Rectal smooth muscle tissue (tissue), 1 donor: ENCODE measurements around the gene ARRB2.

Experiments used
- H3K27ac ChIP-seq: one replicate; pipeline ENCODE4 v1.7.0; 2013; ENCODE audit warnings: low read depth, low read length, inconsistent platforms
- H3K27me3 ChIP-seq: one replicate; pipeline ENCODE4 v1.7.0; 2013; ENCODE audit warnings: low read length; ENCODE audit not compliant: control insufficient read depth, insufficient read depth
- H3K36me3 ChIP-seq: one replicate; pipeline ENCODE4 v1.7.0; 2013; ENCODE audit warnings: low read length; ENCODE audit not compliant: control insufficient read depth, insufficient read depth
- H3K4me1 ChIP-seq: one replicate; pipeline ENCODE4 v1.7.0; 2013; ENCODE audit warnings: low read length; ENCODE audit not compliant: control insufficient read depth, insufficient read depth
- H3K4me3 ChIP-seq: one replicate; pipeline ENCODE4 v1.7.0; 2013; ENCODE audit warnings: low read length
- H3K9ac ChIP-seq: one replicate; pipeline ENCODE4 v1.7.0; 2013; ENCODE audit warnings: low read length

ARRB2 gene

DNA sequence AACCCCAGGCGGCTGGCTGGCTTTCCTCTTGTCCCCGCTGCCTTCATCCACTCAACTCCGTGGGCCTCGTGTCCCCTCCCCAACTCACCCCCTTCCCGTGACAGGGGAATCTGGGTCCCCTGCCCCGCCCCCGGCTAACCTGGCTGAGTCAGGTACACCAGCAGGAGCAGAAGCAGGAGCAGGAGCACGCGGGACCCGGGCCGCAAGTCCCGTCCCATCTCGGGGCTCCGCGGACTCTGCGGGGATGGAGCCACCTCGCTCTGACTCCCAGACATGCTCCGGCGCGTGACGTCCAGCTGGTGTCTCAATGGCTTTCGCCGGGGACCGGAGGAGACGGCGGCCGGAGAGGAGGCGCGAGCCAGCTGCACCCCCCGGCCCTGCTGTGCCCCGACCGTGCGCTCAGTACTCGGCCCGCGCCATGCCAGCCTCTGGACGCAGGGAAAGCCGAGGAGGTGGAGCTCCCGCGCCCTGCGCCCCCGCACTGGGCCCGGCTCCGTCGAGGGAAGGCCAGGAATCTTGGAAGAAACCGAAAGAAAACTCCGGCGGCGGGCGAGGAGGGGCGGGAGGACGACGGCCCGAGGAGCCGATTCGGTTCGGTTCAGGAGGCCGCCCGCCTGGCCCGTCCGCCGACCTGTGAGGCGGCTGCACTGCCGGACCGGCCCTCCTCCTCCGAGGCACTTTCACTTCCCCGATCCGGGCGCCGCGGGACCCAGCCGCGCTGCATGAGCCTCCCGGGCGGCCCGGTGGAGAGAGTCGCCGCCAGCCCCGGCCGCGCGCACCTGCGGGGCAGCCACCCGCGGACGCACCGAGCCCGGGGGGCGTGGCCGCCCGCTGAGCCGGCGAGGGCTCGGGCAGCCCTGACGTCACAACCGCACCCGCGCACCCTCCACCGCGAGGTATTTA is 28.9 kb downstream of the ARRB2 start, which contains the start of the genes CXCL16 and ZMYND15:
Gene CXCL16, minus strand, starts transcription at position 807 of the 903 bp plus-strand sequence. Its CDS starts 589 bp downstream, at position 218.
Gene ZMYND15, plus strand, starts transcription at position 712 of the 903 bp plus-strand sequence. CDS start 716 bp downstream, outside the sequence.
- H3K4me1 ChIP-seq: peaks cover 5% of the 10 kb centered on the region
- H3K9ac ChIP-seq: peak within 1 kb of the TSS; percentile 42
- H3K27me3 ChIP-seq: no peaks in the 10 kb centered on the region
- peaks cover 3% of the 10 kb centered on the region for H3K36me3 ChIP-seq
- H3K27ac ChIP-seq: peak within 1 kb of the TSS; percentile 17
- H3K4me3 ChIP-seq: peak within 1 kb of the TSS; percentile 86

- no peak overlapping the region for H3K9ac ChIP-seq
- H3K27ac ChIP-seq: no peak overlapping the region
- peaks cover 5% of the 10 kb centered on the region for H3K27me3 ChIP-seq
Observed at GRCh38 chr17:4740025-4740351, 29.6 kb downstream of the ARRB2 start.

GRCh38 chr17:4740584-4740983 is 30.2 kb downstream of the ARRB2 start:
- H3K27me3 ChIP-seq: peaks cover 8% of the 10 kb centered on the region
- no peak overlapping the region for H3K9ac ChIP-seq
- peaks cover 5% of the 10 kb centered on the region for H3K4me1 ChIP-seq
- H3K4me3 ChIP-seq: no peak overlapping the region
- no peaks in the 10 kb centered on the region for H3K36me3 ChIP-seq
- H3K27ac ChIP-seq: no peak overlapping the region

More at GRCh38 chr17:4740025-4740351, 29.6 kb downstream of the ARRB2 start:
- no peaks in the 10 kb centered on the region for H3K36me3 ChIP-seq
- peak overlapping the region; percentile 86 for H3K4me3 ChIP-seq
- H3K4me1 ChIP-seq: peaks cover 5% of the 10 kb centered on the region

GRCh38 chr17:4741544-4741943 is 31.1 kb downstream of the ARRB2 start:
- H3K27me3 ChIP-seq: peaks cover 8% of the 10 kb centered on the region
- peaks cover 5% of the 10 kb centered on the region for H3K4me1 ChIP-seq
- H3K4me3 ChIP-seq: no peak overlapping the region
- no peaks in the 10 kb centered on the region for H3K36me3 ChIP-seq
- H3K9ac ChIP-seq: no peak overlapping the region
- no peak overlapping the region for H3K27ac ChIP-seq

- H3K36me3 ChIP-seq: no peaks in the 10 kb centered on the region
- H3K9ac ChIP-seq: no peak overlapping the region
- H3K4me3 ChIP-seq: no peak overlapping the region
- peaks cover 5% of the 10 kb centered on the region for H3K4me1 ChIP-seq
- H3K27ac ChIP-seq: no peak overlapping the region
- H3K27me3 ChIP-seq: peaks cover 8% of the 10 kb centered on the region
Observed at GRCh38 chr17:4742133-4742532, 31.7 kb downstream of the ARRB2 start.

DNA sequence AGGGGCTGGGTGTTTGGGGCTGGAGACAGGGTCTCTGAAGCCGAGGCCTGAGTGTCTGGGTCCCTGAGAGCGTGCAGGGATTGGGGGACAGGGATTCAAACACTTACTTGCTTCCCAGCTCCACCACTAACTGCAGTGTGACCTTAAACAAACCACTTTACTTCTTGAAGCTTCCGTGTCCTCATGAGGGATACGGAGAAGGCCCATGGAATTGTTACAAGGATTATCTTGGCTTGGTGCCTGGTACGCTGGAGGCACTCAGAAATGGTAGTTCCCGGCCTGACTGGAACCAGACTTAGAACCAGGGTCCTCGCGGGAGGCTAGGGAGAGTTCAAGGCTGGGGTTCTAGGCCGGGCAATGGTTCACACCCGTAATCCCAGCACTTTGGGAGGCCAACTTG is 32.2 kb downstream of the ARRB2 start:
- H3K4me1 ChIP-seq: peaks cover 5% of the 10 kb centered on the region
- no peaks in the 10 kb centered on the region for H3K36me3 ChIP-seq
- H3K27ac ChIP-seq: no peak overlapping the region
- peaks cover 8% of the 10 kb centered on the region for H3K27me3 ChIP-seq
- no peak overlapping the region for H3K4me3 ChIP-seq
- H3K9ac ChIP-seq: no peak overlapping the region

GRCh38 chr17:4743216-4743615 is 32.8 kb downstream of the ARRB2 start:
- Histone ChIP-seq H3K27ac (no peak overlapping the region), H3K4me1 (peaks cover 5% of the 10 kb centered on the region), H3K9ac (no peak overlapping the region), H3K36me3 (no peaks in the 10 kb centered on the region), H3K27me3 (peaks cover 10% of the 10 kb centered on the region), H3K4me3 (no peak overlapping the region)

DNA sequence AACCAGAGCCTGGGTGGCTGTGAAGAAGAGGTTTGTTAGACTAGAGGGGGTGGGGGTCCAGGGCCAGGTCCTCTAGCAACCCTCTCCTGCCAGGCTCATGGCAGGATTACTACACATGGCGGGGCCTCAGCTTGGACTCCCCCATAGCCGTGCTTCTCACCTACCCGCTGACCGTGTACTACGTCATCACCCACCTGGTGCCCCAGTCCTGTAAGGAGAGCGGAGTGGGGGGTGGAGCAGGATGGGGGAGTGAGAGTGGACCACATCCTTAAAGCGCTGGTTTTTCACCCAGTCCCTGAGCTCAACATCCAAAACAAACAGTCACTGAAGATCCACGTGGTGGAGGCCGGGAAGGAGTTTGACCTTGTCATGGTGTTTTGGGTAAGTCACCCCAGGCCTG is 33.5 kb downstream of the ARRB2 start:
- Histone ChIP-seq H3K36me3 (no peaks in the 10 kb centered on the region), H3K9ac (no peak overlapping the region), H3K27me3 (peaks cover 10% of the 10 kb centered on the region), H3K4me1 (no peaks in the 10 kb centered on the region), H3K4me3 (no peak overlapping the region), H3K27ac (no peak overlapping the region)

DNA sequence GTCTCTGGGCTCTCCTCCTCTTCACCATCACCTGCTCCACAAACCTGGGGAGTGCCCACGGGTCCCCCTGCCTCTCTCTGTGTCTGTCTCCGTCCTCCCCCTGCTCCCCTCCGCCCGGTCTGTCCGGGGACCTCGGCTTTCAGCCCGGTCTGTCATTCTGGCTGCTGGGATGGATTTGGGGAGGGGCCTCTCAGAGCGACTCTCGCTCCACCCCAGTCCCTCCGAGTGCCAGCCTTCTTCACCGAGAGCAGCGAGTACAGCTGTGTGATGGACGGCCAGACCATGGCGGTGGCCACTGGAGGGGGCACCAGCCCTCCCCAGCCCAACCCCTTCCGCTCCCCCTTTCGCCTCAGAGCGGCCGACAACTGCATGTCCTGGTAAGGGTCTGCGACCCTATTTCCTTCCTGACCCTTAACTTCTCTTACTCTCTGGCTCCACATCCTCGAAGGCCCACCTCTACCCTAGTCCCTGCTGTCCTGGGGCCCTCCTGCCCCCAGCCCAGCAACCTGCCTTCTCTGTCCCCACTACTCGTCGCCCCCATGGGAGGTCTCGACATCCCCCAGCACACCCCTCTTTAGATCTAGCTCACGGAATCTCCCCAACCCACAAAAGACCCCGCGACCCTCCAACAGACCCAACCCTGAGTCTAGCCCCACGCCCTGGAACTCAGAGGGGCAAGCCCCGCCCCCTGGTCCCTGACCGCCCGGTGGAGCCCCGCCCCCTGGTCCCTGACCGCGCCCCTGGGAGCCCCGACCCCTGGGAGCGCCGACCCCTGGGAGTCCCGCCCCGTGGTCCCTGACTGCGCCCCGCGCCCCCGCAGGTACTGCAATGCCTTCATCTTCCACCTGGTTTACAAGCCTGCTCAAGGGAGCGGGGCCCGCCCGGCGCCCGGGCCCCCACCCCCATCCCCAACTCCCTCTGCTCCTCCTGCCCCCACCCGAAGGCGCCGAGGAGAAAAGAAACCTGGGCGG is 34.9 kb downstream of the ARRB2 start:
- Histone ChIP-seq H3K4me1 (no peaks in the 10 kb centered on the region), H3K36me3 (no peaks in the 10 kb centered on the region), H3K27me3 (peaks cover 10% of the 10 kb centered on the region), H3K4me3 (no peak overlapping the region), H3K27ac (no peak overlapping the region), H3K9ac (no peak overlapping the region)

DNA sequence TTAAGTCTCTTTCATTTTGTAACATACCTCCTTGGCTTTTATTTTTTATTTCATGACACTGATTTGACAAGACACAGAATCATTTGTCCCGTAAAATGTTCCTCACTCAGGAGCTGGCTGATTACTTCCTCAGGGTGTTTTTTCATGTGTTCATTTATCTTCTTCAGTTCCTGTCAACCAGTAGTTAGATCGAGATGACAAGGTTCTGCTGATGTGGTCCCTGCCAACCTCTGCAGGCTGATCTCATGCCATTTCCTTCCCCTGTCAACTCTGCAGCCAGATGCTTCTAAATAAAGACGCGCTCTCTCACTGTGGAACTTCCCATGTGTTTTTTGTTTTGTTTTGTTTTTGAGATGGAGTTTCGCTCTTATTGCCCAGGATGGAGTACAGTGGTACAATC is 37.4 kb downstream of the ARRB2 start:
- Histone ChIP-seq H3K27ac (no peak overlapping the region), H3K36me3 (no peaks in the 10 kb centered on the region), H3K4me3 (no peak overlapping the region), H3K27me3 (peaks cover 10% of the 10 kb centered on the region), H3K9ac (no peak overlapping the region), H3K4me1 (no peaks in the 10 kb centered on the region)

GRCh38 chr17:4748686-4749085 is 38.3 kb downstream of the ARRB2 start:
- H3K27ac ChIP-seq: no peak overlapping the region
- peaks cover 10% of the 10 kb centered on the region for H3K27me3 ChIP-seq
- H3K4me1 ChIP-seq: no peaks in the 10 kb centered on the region

DNA sequence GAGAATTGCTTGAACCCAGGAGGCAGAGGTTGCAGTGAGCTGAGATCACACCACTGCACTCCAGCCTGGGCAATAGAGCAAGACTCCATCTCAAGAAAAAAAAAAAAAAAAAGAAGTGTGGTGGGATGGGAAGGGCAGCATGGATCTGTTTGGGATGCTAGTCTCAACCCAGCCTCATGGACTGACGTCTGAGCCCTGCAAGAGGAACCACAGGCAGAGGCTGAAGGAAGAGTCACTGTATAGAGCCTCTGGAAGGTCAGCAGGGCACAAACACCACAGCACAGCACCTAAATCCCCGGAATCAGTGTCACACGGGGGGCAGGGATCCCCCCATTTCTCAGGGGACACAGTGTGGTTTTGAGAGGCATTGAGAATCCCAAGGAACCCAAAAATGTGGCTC is 40.2 kb downstream of the ARRB2 start:
- H3K27ac ChIP-seq: no peak overlapping the region
- H3K36me3 ChIP-seq: no peaks in the 10 kb centered on the region
- H3K27me3 ChIP-seq: peaks cover 5% of the 10 kb centered on the region
- H3K9ac ChIP-seq: no peak overlapping the region
- no peak overlapping the region for H3K4me3 ChIP-seq
- H3K4me1 ChIP-seq: no peaks in the 10 kb centered on the region

More at GRCh38 chr17:4748686-4749085, 38.3 kb downstream of the ARRB2 start:
- Histone ChIP-seq H3K36me3 (no peaks in the 10 kb centered on the region), H3K4me3 (no peak overlapping the region), H3K9ac (no peak overlapping the region)
